Upper lobe of left lung (tissue), 6 donors: ENCODE data around the gene SMYD2. TPM values are rescaled to one million over a fixed set of nuclear protein-coding genes. Genes with fewer than 3 reads are reported as not detected.

Experiments
- ATAC-seq, 2 donors: fragments of 200-7000 bp; cut with Tn5 transposase; one replicate each; pipeline ENCODE4 v1.9.1; 2022; ENCODE audit warnings: mild to moderate bottlenecking in 2 of 2, moderate library complexity in 2 of 2; ENCODE audit not compliant: low FRiP score in 2 of 2
- DNase-seq, 2 donors: peaks; one replicate each; pipeline ENCODE4 v3.0.0-alpha.2; 2019 to 2020
- H3K27ac ChIP-seq, 4 donors: fragments of 200-600 bp; sonication (generic); one replicate each; pipeline ENCODE4 v1.5.1; 2016 to 2019
- H3K27me3 ChIP-seq, 4 donors: fragments of 200-600 bp; sonication (generic); one replicate each; pipeline ENCODE4 v1.5.1; 2017 to 2019
- H3K36me3 ChIP-seq, 4 donors: fragments of 200-600 bp; sonication (generic); one replicate each; pipeline ENCODE4 v1.5.1; 2016 to 2019
- H3K4me1 ChIP-seq, 4 donors: fragments of 200-600 bp; sonication (generic); one replicate each; pipeline ENCODE4 v1.5.1; 2018 to 2019
- H3K4me3 ChIP-seq, 4 donors: fragments of 200-600 bp; sonication (generic); one replicate each; pipeline ENCODE4 v1.5.1; 2017 to 2019; ENCODE audit warnings: mild to moderate bottlenecking in 2 of 4, moderate library complexity in 1 of 4
- H3K9me3 ChIP-seq, 4 donors: fragments of 200-600 bp; sonication (generic); one replicate each; pipeline ENCODE4 v1.5.1; 2018 to 2019
- EP300 ChIP-seq, 4 donors: sonication (generic); formaldehyde crosslinking; IDR thresholded peaks; one replicate each; pipeline ENCODE4 v1.5.1; 2017; ENCODE audit warnings: antibody characterized with exemption in 4 of 4, control low read depth in 2 of 4
- POLR2A ChIP-seq, 4 donors: fragments of 450-650 bp; IDR thresholded peaks; one replicate each; pipeline ENCODE4 v1.5.1; 2016 to 2017; ENCODE audit warnings: antibody characterized with exemption in 4 of 4, mild to moderate bottlenecking in 2 of 4
- POLR2AphosphoS5 ChIP-seq, 2 donors: sonication (generic); formaldehyde crosslinking; IDR thresholded peaks; one replicate each; pipeline ENCODE4 v1.5.1; 2017; ENCODE audit warnings: antibody characterized with exemption in 2 of 2
- WGBS, 2 donors: methylation state at CpG; one replicate each; pipeline ENCODE4 v1.1.5; 2017 to 2018; 5-methylcytosine and 5-hydroxymethylcytosine counted together
- total RNA-seq, 6 donors: library from RNA; depleted of rRNA in 4 of 6; stranded (reverse); fragments of >200 nt in 4 of 6; gene quantifications; one replicate each; pipeline versions ENCODE4 v1.1.0 to v1.2.1, GENCODE V29; 2016 to 2021
- TF ChIP-seq, protein P1 (sequence below), 6 experiments: fragments of 450-650 bp in 4 of 6; fragments of 200-600 bp in 2 of 6; sonication (generic) in 2 of 6; IDR thresholded peaks; one replicate each; pipeline ENCODE4 v1.5.1; 2016 to 2019; ENCODE audit warnings: antibody characterized with exemption in 6 of 6
- donor health status: DM: no; HTN: no; CAD: no; lungs with moderate emphysema.
- donor health status: DM: no; HTN: yes; CAD: no; lungs with severe emphysema.

SMYD2 gene
- total RNA-seq, 6 donors from 2014 or later, result 22.6 to 52.9 (median 34.8) TPM

DNA sequence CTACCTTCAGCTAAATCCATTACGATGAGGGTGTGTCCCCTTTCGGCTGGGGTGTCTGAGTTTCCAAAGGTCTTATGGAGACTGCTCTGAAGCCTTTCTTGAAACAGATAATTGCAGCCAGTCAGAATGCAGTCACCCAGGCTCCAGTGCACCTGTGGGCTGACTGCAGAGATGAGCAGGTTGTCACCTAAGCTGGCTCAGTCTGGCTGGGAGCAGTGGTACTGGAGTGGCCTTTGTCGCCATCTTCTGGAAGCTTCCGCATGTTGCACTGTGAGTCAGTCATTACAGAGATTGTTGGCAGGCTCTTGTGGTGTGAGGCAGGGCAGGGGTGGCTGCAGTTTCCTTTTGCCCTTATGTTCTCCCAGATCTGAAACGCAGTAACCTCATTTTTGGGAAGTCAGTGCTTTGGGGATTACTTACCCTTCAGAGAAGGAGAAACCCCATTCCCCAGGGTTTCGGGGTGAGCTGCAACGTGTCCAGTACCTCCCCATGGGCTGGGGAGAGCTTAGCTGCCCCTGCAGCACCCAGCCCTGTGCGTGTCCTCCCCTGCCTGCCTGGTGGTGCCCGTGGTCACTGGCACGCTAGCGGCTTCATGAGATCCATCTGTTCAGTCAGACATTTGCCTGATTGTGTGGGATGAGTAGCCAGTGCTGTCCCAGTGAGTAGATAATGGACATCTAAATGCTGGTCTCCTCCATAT, 48.0 kb downstream of the SMYD2 start:
- ATAC-seq, result peak; percentile 87 to 91
- 51 to 69% methylated on average over 6 to 11 of the region's 11 CpGs for WGBS, 2 donors

DNA sequence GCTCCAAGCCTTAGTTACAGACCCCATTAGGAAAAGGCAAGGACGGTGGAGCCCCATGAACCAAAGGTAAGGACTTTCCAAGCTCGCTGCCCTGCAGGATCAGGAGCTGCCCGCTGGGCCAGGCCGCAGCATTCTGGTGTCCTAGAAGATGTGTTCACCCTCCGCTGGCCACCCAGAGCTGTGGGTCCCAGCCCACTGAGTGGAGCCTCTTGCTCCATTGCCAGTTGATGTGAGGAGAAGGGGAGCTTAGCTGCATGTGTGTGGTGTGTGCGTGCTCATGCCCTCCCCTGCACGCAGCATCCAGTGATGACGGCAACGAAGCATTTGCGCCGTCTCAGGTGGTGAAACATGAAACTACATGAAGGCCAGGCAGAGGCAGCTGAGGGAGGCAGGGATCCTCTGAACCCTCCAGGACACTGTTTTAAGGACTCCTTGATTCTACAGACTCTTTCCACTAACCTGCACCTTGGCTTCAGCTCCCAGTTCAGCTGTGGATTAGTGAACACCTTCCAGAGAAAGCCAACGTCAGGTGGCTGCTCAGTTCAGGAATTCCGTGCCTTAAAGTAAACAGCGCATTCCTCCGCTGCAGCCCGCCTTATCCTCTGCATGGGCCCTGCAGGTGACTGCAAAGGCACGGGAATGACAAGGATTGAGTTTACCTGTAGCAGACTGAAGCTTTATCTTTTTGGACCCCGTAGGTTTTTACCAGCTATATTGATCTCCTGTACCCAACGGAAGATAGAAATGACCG, 48.7 kb downstream of the SMYD2 start:
- TF ChIP-seq POLR2A (IDR thresholded peaks at IDR 0.05), result no peak
- no peak for TF ChIP-seq POLR2AphosphoS5 (IDR thresholded peaks at IDR 0.05)
- TF ChIP-seq EP300 (IDR thresholded peaks at IDR 0.05), result no peak
- TF ChIP-seq, protein P1, sequence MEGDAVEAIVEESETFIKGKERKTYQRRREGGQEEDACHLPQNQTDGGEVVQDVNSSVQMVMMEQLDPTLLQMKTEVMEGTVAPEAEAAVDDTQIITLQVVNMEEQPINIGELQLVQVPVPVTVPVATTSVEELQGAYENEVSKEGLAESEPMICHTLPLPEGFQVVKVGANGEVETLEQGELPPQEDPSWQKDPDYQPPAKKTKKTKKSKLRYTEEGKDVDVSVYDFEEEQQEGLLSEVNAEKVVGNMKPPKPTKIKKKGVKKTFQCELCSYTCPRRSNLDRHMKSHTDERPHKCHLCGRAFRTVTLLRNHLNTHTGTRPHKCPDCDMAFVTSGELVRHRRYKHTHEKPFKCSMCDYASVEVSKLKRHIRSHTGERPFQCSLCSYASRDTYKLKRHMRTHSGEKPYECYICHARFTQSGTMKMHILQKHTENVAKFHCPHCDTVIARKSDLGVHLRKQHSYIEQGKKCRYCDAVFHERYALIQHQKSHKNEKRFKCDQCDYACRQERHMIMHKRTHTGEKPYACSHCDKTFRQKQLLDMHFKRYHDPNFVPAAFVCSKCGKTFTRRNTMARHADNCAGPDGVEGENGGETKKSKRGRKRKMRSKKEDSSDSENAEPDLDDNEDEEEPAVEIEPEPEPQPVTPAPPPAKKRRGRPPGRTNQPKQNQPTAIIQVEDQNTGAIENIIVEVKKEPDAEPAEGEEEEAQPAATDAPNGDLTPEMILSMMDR (IDR thresholded peaks at IDR 0.05), result no peak
- no peak overlapping the region for H3K4me3 ChIP-seq
- ATAC-seq (no peak), DNase-seq (peak in 1 of 2 donors; percentile 51)
- no peak overlapping the region for H3K27ac ChIP-seq
- peaks cover 0 to 31% (median 6%) of the 10 kb centered on the region in 4 donors for H3K36me3 ChIP-seq
- no peaks in the 10 kb centered on the region for H3K9me3 ChIP-seq
- H3K4me1 ChIP-seq, result peaks cover 0 to 6% (median 0%) of the 10 kb centered on the region in 4 donors
- WGBS, 2 donors, result 86 to 90% methylated on average over 17 to 20 of the region's 20 CpGs
- no peaks in the 10 kb centered on the region for H3K27me3 ChIP-seq

More for the DNA sequence above, 48.0 kb downstream of the SMYD2 start:
- Histone ChIP-seq H3K36me3 (peaks cover 0 to 24% (median 2%) of the 10 kb centered on the region in 4 donors), H3K9me3 (no peaks in the 10 kb centered on the region), H3K27me3 (no peaks in the 10 kb centered on the region), H3K4me3 (no peak overlapping the region), H3K27ac (no peak overlapping the region), H3K4me1 (peaks cover 0 to 6% (median 0%) of the 10 kb centered on the region in 4 donors)
- TF ChIP-seq POLR2A (IDR thresholded peaks at IDR 0.05) (no peak), POLR2AphosphoS5 (IDR thresholded peaks at IDR 0.05) (no peak), EP300 (IDR thresholded peaks at IDR 0.05) (no peak)
- TF ChIP-seq, protein P1 (IDR thresholded peaks at IDR 0.05), result peak; percentile 77 to 94 (median 86)
- peak; percentile 55 to 72 for DNase-seq

DNA sequence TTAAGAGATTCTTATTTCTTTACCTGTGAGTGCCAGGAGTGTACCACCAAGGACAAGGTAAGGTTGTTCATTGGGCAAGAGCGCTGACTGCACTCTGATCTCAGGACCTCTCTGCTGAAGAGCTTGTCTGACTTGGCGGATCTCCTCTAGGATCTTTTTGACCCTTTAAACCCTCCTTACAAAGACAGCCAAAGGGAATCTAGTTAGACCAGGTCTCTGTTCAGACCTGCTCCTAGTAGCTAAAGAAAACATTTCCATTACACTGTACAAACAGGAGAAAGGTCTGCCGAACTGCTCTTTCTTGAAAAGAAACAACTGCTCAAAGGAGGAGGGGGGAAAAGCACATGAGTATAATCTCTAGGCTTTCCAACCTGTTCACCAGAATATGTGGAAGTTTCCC, 49.3 kb downstream of the SMYD2 start:
- Histone ChIP-seq H3K36me3 (peaks cover 0 to 29% (median 8%) of the 10 kb centered on the region in 4 donors), H3K4me3 (no peak overlapping the region), H3K9me3 (no peaks in the 10 kb centered on the region), H3K27ac (no peak overlapping the region), H3K27me3 (no peaks in the 10 kb centered on the region), H3K4me1 (peaks cover 0 to 6% (median 0%) of the 10 kb centered on the region in 4 donors)
- TF ChIP-seq POLR2AphosphoS5 (IDR thresholded peaks at IDR 0.05) (no peak), POLR2A (IDR thresholded peaks at IDR 0.05) (no peak), EP300 (IDR thresholded peaks at IDR 0.05) (no peak)
- TF ChIP-seq, protein P1 (IDR thresholded peaks at IDR 0.05), result no peak
- DNase-seq (no peak), ATAC-seq (no peak)
- WGBS, 2 donors, result 85 to 90% methylated on average over 3 of the region's 3 CpGs

DNA sequence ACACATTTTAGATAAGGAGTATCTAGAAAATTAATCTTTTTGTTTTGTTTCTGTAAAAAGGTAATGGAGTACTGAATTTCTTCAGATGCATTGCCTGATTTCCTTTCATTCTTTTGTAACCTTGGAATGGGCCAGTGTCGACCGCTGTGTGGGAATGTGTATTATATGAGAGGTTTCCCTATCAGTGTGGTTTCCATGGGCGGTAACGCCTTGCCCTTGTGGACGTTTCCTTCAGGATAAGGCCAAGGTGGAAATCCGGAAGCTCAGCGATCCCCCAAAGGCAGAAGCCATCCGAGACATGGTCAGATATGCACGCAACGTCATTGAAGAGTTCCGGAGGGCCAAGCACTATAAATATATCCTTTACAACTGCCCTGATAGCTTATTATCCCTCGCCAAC, 49.8 kb downstream of the SMYD2 start:
- no peak overlapping the region for H3K27ac ChIP-seq

More for the DNA sequence above, 49.8 kb downstream of the SMYD2 start:
- TF ChIP-seq POLR2AphosphoS5 (IDR thresholded peaks at IDR 0.05), result no peak
- TF ChIP-seq POLR2A (IDR thresholded peaks at IDR 0.05), result no peak
- TF ChIP-seq, protein P1 (IDR thresholded peaks at IDR 0.05), result no peak
- no peak for TF ChIP-seq EP300 (IDR thresholded peaks at IDR 0.05)
- Histone ChIP-seq H3K4me3 (no peak overlapping the region), H3K4me1 (peaks cover 0 to 6% (median 0%) of the 10 kb centered on the region in 4 donors), H3K36me3 (peaks cover 0 to 28% (median 8%) of the 10 kb centered on the region in 4 donors), H3K9me3 (no peaks in the 10 kb centered on the region), H3K27me3 (no peaks in the 10 kb centered on the region)
- ATAC-seq (no peak), DNase-seq (no peak)
- WGBS, 2 donors, result 86 to 93% methylated on average over 12 of the region's 12 CpGs
